HG03460 (cell line): Measurements from ENCODE around the gene EFCAB10.
"Not testable (repeated sequence)": the region's sequence is repeated elsewhere in the genome, so short reads cannot be mapped to it uniquely, and the experiment has no call there.

Experiments used
- ATAC-seq: cut with Tn5 transposase; IDR thresholded peaks from one replicate; pipeline ENCODE4 v1.9.1; 2021; ENCODE audit not compliant: unreplicated experiment

EFCAB10 gene

DNA sequence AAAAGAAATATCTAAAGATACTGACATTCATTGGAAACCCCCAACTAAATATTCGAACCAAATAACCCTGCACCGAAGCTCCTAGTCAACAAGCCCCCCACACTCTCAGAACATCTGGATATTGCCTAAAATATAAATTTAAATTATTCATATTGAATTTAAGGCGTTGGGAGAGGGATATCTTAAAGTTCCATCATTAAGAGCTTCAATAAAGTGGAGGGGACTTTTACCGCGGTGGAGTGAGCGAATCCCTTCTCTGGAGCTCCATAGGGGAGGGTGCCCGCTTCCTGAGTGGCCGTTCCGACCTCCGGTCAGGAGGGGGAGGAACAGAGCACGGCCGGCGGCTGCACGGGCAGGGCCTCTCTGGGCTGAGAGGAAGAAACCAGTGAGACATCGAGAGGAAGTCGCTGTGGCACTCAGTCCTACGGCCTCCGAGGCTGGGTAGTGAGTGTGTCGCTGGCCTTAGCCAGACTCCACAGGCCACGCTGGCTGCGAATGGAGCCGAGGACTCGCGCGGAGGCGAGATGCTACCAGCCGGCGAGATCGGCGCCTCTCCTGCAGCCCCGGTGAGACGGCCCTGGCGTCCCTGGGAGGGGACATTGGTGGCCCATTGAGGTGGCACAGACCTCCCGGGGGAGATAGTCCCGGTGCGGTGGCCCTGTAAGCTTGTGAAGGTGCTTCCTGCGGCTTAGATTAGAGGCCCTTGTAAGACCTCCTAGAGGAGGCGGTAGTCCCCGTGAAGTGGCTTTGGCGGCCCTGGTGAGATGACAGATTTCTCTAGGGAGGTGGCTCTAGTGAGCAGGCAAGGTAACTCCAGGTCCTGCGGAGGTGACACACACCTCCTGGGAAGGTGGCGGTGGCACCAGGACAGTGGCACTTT, 49.3 kb downstream of the EFCAB10 start, which contains the start of gene RINT1:
Gene RINT1, plus strand, starts transcription at position 410 of the 880 bp plus-strand sequence. Its CDS starts 115 bp downstream, at position 525.
- peak; percentile 93 for ATAC-seq

DNA sequence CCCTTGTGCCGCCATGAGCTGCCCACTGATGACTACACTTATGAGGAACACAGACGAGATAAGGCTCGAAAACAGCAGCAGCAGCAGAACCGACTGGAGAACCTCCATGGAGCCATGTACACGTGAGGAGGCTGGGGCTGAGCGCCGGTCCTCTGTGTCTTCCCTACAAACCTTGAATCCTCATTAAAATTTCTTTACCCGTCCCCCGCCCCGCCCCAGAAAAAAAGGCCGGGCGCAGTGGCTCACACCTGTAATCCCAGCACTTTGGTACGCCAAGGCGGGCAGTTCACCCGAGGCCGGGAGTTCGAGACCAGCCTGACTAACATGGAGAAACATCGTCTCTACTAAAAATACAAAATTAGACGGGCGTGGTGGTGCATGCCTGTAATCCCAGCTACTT, 50.7 kb downstream of the EFCAB10 start:
- ATAC-seq: no peak

DNA sequence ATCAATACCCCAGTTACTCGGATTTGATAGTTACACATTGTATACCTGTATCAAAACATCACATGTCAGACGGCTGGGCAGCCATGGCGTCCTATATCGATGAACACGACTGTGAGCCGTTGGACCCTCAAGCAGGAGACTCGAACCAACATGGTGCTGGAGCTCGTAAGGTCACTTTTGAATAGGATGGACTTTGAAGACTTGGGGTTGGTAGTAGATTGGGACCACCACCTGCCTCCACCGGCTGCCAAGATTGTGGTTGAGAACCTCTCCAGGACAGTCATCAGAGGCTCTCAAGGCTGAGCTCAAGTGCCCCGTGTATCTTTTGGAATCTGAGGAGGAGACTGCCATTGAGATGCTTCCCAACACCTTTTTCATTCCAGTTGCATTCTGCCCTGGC, 51.2 kb downstream of the EFCAB10 start:
- no peak for ATAC-seq

DNA sequence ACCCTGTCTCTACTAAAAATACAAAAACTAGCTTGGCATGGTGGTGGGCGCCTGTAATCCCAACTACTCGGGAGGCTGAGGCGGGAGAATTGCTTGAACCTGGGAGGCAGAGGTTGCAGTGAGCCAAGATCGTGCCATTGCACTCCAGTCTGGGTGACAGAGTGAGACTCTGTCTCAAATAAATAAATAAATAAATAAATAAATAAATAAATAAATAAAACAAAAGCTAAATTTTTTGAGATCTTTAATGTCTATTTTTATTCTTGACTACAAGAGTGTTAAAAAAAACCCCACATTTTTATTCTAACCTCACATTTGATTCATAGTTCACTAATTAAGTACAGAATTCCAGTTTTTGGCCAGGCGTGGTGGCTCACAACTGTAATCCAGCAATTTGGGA, 53.6 kb downstream of the EFCAB10 start:
- ATAC-seq: not testable (repeated sequence)

DNA sequence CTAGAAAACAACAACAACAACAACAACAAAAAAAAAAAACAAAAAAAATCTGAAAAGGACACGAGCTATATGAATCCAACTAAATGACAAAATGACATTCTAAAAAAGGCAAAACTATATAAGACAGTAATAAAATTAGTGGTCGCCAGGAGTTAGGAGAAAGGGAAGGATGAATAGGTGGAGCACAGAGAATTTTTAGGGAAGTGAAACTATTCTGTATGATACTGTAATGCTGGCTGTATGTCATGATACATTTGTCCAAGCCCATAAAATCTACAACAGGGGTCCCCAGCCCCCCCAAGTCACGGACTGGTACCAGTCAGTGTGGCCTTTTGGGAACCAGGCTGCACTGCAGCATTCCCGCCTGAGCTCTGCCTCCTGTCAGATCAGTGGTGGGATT, 56.5 kb downstream of the EFCAB10 start:
- ATAC-seq: no peak

DNA sequence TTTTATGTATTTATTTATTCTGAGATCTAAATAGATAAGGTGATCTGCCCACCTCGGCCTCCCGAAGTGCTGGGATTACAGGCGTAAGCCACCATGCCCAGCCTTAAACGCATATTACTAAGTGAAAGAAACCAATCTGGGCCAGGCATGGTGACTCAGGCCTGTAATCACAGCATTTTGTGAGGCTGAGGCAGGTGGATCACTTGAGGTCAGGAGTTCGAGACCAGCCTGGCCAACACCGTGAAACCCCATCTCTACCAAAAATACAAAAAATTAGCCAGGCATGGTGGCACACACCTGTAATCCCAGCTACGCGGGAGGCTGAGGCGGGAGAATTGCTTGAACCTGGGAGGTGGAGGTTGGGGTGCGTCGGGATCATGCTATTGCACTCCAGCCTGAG, 56.9 kb downstream of the EFCAB10 start:
- not testable (repeated sequence) for ATAC-seq

DNA sequence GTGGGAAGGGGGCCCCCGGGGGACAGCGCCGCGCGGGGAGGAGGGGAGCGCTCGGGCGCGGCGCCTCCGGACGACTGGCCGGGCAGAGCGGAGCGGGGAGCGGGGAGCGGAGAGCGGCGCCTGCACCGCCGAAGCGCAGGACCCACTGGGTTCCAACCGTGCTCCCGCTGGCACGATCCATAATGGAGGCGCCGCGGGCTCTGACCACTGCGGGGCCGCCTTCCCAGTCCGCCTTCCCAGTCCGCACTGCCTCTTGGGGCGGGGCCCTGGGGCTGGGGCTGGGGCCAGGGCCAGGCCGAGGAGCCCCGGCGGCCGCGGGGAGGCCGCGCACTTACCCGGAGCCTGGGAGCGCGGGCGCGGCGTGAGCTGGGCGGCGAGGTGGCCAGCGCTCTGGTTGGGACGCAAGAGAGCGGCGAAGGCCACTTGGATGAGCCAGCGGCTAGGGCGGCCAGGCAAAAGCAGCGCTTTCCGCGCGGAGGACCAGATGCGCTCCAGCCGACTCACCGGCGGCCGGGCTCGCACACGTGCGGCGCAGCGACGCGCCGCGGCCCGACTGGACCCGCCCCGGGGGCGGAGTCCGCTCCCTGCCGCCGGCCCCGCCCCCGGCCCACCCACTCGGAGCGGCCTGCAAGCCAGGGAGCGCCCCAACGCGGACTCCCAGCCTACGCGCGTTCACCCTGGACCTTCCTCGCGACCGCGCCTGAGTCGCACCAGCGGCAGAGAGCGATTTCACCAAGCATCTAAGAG, 59.4 kb downstream of the EFCAB10 start, which contains the start of gene PUS7:
Gene PUS7, minus strand, starts transcription at position 555 of the 747 bp plus-strand sequence. CDS start 13,759 bp downstream, outside the sequence.
- peak; percentile 90 for ATAC-seq

DNA sequence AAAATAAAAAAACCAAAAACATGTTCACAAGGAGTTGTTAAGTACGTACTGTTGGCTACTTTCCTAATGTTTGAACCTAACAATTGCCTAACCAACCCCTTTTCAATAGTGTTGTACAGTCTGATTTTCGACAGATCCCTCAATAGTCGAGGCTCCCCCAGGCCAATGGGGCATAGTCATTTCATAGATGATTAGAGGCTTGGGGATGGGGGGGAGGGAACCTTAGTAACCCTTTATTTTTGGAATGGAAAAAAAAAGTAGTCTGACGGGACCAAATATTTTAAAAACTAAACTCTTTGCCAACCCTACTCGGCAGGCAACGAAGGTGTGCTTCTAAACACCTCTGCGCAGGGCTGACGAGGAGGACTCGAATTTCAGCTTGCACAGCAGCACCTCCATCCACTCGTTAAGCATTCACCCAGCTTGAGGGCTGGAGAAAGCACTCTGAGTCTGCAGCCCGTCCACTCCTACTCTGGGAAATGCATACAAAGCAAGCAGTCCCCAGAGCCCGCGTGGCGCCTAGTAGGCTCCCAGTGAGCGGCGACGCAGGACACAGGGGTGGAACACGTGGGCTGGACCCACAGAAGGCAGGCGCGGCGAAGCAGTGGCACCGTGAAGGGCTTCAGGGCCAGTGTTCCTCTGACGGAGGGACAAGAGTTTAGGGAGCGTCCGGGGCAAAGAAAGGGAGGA, 60.1 kb downstream of the EFCAB10 start:
- peak; percentile 47 for ATAC-seq

DNA sequence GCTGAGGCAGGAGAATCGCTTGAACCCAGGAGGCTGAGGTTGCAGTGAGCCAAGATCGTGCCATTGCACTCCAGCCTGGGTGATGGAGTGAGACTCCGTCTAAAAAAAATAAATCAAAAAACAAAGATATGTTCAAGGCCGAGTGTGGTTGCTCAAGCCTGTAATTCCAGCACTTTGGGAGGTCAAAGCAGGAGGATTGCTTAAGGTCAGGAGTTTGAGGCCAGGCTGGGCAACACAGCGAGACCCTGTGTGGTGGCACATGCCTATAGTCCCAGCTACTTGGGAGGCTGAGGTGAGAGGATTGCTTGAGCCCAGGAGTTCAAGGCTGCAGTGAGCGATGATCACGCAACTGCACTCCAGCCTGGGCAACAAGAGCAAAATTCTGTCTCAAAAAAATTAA, 60.7 kb downstream of the EFCAB10 start:
- not testable (repeated sequence) for ATAC-seq

DNA sequence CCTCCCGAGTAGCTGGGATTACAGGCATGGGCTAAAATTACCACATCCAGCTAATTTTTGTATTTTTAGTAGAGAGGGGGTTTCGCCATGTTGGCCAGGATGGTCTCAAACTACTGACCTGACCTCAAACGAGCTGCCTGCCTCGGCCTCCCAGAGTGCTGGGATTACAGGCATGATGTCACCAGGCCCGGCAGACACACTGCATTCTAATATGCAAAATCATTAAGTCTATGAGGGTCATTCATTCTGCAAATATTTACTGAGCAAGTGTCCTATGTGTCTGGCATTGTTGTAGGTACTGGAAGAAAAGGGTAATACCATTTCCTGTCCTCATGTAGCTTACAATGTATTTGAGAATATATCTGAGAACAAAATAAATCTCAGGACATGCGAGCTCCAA, 61.9 kb downstream of the EFCAB10 start:
- ATAC-seq: no peak

DNA sequence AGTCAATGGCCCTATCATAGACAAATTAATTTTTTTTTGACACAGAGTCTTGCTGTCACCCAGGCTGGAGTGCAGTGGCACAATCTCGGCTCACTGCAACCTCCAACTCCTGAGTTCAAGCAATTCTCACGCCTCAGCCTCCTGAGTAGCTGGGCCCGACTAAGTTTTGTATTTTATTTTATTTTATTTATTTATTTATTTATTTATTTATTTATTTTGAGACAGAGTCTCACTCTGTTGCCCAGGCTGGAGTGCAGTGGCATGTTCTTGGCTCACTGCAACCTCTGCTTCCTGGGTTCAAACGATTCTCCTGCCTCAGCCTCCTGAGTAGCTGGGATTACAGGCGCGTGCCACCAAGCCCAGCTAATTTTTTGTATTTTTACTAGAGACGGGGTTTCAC, 65.7 kb downstream of the EFCAB10 start:
- ATAC-seq: not testable (repeated sequence)
